Keratinocyte (primary cell): Measurements from ENCODE around the gene RBM4B. TPM values are rescaled to one million over a fixed set of nuclear protein-coding genes. Genes with fewer than 3 reads are reported as not detected.

Source experiments
- DNase-seq: peaks from one replicate; pipeline ENCODE4 v3.0.0-alpha.2; 2011; ENCODE audit warnings: low read depth, missing footprints, low spot score
- FAIRE-seq: peaks from 2 replicates; lab custom pipeline; 2011; peaks lifted over from hg19 to GRCh38; lab: Jason Lieb, UNC
- H2AFZ ChIP-seq: 2 replicates; pipeline ENCODE4 v1.6.0; 2012; ENCODE audit warnings: low read length, control low read depth, inconsistent platforms; ENCODE audit not compliant: control insufficient read depth
- H3K27ac ChIP-seq: 2 replicates; pipeline ENCODE4 v1.5.1; 2011; ENCODE audit warnings: low read length; ENCODE audit not compliant: control insufficient read depth, insufficient read depth
- H3K27me3 ChIP-seq: 3 replicates; pipeline ENCODE4 v1.6.0; 2011; ENCODE audit warnings: low read length; ENCODE audit not compliant: control insufficient read depth, insufficient read depth; ENCODE audit errors: extremely low read depth
- H3K36me3 ChIP-seq, 2 experiments: 2 replicates in 1 of 2; 3 replicates in 1 of 2; pipeline ENCODE4 v1.5.1; 2011; ENCODE audit warnings: low read length in 2 of 2, mild to moderate bottlenecking in 1 of 2; ENCODE audit not compliant: control insufficient read depth in 2 of 2, insufficient read depth in 2 of 2; ENCODE audit errors: extremely low read depth in 1 of 2
- H3K4me1 ChIP-seq: 3 replicates; pipeline ENCODE4 v1.5.1; 2011; ENCODE audit warnings: low read length; ENCODE audit not compliant: control insufficient read depth, insufficient read depth; ENCODE audit errors: extremely low read depth
- H3K4me2 ChIP-seq: 3 replicates; pipeline ENCODE4 v1.6.0; 2011; ENCODE audit warnings: low read depth, low read length; ENCODE audit not compliant: control insufficient read depth, insufficient read depth; ENCODE audit errors: extremely low read depth
- H3K4me3 ChIP-seq, 3 experiments: fragments of 200-600 bp in 1 of 3; sonication (generic) in 1 of 3; 2 replicates in 2 of 3; 3 replicates in 1 of 3; pipeline ENCODE4 v1.5.1; 2011 to 2016; ENCODE audit warnings: low read length in 3 of 3, mild to moderate bottlenecking in 3 of 3, control low read depth in 2 of 3, inconsistent platforms in 1 of 3, low read depth in 1 of 3, mixed read lengths in 1 of 3, mixed run types in 1 of 3, moderate library complexity in 1 of 3; ENCODE audit not compliant: control insufficient read depth in 2 of 3, insufficient read depth in 2 of 3; ENCODE audit errors: extremely low read depth in 1 of 3
- H3K79me2 ChIP-seq: 2 replicates; pipeline ENCODE4 v1.6.0; 2012; ENCODE audit warnings: low read length; ENCODE audit not compliant: control insufficient read depth, insufficient read depth
- H3K9ac ChIP-seq: 3 replicates; pipeline ENCODE4 v1.6.0; 2011; ENCODE audit warnings: low read length; ENCODE audit not compliant: control insufficient read depth, insufficient read depth; ENCODE audit errors: extremely low read depth
- H3K9me1 ChIP-seq: 3 replicates; pipeline ENCODE4 v1.6.0; 2011; ENCODE audit warnings: low read length; ENCODE audit not compliant: control insufficient read depth, insufficient read depth; ENCODE audit errors: extremely low read depth
- H3K9me3 ChIP-seq: 2 replicates; pipeline ENCODE4 v1.5.1; 2012; ENCODE audit warnings: low read depth, low read length; ENCODE audit not compliant: control insufficient read depth
- H4K20me1 ChIP-seq: 3 replicates; pipeline ENCODE4 v1.6.0; 2011; ENCODE audit warnings: low read length; ENCODE audit not compliant: control insufficient read depth, insufficient read depth; ENCODE audit errors: extremely low read depth
- EZH2 ChIP-seq: IDR thresholded peaks from one replicate; pipeline ENCODE4 v1.6.1; 2012; ENCODE audit warnings: inconsistent platforms, mild to moderate bottlenecking, low read length, moderate library complexity
- dilution Hi-C: fragments of 300-500 bp; cut with MboI; formaldehyde crosslinking; loops from one replicate; pipeline ENCODE4 v1.7.0; 2020; ENCODE audit warnings: low sequenced_read_pairs; ENCODE audit not compliant: extremely low pct_ligation_motif_present
- polyA plus RNA-seq, 5 experiments: library from polyadenylated mRNA; depleted of rRNA in 3 of 5; stranded (reverse) in 3 of 5; stranded (forward) in 1 of 5; unstranded in 1 of 5; fragments of >200 nt; gene quantifications; 1 replicate in 1 of 5; 2 replicates in 3 of 5; 3 replicates in 1 of 5; pipeline versions ENCODE4 v1.2.1 to v1.2.3, GENCODE V29; 2011 to 2012; ENCODE audit warnings: missing spikeins in 2 of 5, low read depth in 1 of 5, low replicate concordance in 1 of 5
- TF ChIP-seq, protein P1 (sequence below), 3 experiments: IDR thresholded peaks in 1 of 3; conservative IDR thresholded peaks in 1 of 3; optimal IDR thresholded peaks in 1 of 3; 2 replicates in 2 of 3; 3 replicates in 1 of 3; pipeline versions ENCODE3 to v1.5.1; 2011; ENCODE audit warnings: low read length in 3 of 3, mild to moderate bottlenecking in 3 of 3, moderate library complexity in 2 of 3, control low read depth in 1 of 3, inconsistent platforms in 1 of 3; ENCODE audit not compliant: insufficient read depth in 2 of 3; ENCODE audit errors: extremely low read depth in 1 of 3

Gene RBM4B
- polyA plus RNA-seq, 1 donor (not counting 4 experiments of a cell fraction or from before 2014, with no cell fraction given): 20.9 TPM

DNA sequence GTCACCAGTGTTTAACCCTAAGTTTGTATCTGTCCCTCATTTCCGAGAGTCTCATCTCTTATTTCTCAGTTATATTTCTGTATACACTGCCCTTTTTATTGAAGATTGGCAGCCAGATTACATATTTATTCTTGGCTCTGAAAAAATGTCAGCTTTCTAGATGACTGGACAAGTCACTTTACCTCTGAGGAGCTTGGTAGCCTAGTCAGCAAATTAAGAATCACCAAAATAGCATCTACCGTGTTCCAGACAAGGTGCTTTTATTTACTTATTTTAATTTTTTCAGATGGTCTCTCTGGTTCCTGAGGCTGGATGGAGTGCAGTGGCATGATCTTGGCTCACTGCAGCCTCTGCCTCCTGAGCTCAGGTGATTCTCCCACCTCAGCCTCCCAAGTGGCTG lies 44.7 kb downstream of the RBM4B start:
- no peaks in the 10 kb centered on the region for H3K9me1 ChIP-seq
- no peaks in the 10 kb centered on the region for H3K9me3 ChIP-seq
- DNase-seq (no peak), FAIRE-seq (no peak)
- dilution Hi-C loops: no loop called here
- no peak overlapping the region for H2AFZ ChIP-seq
- H3K27ac ChIP-seq: no peak overlapping the region
- no peaks in the 10 kb centered on the region for H3K27me3 ChIP-seq
- peaks cover 20 to 22% of the 10 kb centered on the region in 2 experiments for H3K36me3 ChIP-seq
- peaks cover 93% of the 10 kb centered on the region for H3K79me2 ChIP-seq
- H3K9ac ChIP-seq: no peak overlapping the region
- no peak overlapping the region for H3K4me2 ChIP-seq
- no peak for TF ChIP-seq EZH2
- TF ChIP-seq, protein P1, sequence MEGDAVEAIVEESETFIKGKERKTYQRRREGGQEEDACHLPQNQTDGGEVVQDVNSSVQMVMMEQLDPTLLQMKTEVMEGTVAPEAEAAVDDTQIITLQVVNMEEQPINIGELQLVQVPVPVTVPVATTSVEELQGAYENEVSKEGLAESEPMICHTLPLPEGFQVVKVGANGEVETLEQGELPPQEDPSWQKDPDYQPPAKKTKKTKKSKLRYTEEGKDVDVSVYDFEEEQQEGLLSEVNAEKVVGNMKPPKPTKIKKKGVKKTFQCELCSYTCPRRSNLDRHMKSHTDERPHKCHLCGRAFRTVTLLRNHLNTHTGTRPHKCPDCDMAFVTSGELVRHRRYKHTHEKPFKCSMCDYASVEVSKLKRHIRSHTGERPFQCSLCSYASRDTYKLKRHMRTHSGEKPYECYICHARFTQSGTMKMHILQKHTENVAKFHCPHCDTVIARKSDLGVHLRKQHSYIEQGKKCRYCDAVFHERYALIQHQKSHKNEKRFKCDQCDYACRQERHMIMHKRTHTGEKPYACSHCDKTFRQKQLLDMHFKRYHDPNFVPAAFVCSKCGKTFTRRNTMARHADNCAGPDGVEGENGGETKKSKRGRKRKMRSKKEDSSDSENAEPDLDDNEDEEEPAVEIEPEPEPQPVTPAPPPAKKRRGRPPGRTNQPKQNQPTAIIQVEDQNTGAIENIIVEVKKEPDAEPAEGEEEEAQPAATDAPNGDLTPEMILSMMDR (optimal IDR thresholded peaks at IDR 0.05 in 1 of 3, IDR thresholded peaks at IDR 0.05 in 1 of 3, conservative IDR thresholded peaks at IDR 0.05 in 1 of 3; ENCODE audit: extremely low read depth in 1 of 3, insufficient read depth in 2 of 3, low read length in 3 of 3): no peak
- H3K4me1 ChIP-seq: peaks cover 12% of the 10 kb centered on the region
- H3K4me3 ChIP-seq: no peak overlapping the region
- peaks cover 2% of the 10 kb centered on the region for H4K20me1 ChIP-seq

DNA sequence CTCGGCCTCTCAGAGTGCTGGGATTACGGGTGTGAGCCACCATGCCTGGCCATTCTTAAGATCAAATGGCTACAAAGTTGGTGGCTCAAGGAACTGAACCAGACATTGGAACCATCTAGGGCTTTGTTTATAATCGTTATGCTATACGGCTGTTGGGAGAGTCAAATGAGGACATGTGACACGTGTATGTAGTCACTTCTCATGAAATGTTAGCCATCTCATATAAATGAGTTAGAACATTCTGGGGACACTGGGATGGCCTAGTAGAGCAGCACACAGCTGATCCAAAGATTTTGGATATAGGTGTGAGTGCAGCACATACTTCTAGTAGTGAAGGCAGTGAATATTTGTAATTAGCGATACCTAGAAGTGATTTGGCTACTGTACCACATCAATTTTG lies 45.8 kb downstream of the RBM4B start:
- no peaks in the 10 kb centered on the region for H3K9me3 ChIP-seq
- FAIRE-seq (no peak), DNase-seq (no peak)
- dilution Hi-C loops: no loop called here
- peaks cover 7% of the 10 kb centered on the region for H3K4me1 ChIP-seq
- no peak overlapping the region for H3K9ac ChIP-seq
- H2AFZ ChIP-seq: no peak overlapping the region
- H3K4me2 ChIP-seq: no peak overlapping the region
- H3K4me3 ChIP-seq: no peak overlapping the region
- TF ChIP-seq, protein P1 (optimal IDR thresholded peaks at IDR 0.05 in 1 of 3, IDR thresholded peaks at IDR 0.05 in 1 of 3, conservative IDR thresholded peaks at IDR 0.05 in 1 of 3; ENCODE audit: extremely low read depth in 1 of 3, insufficient read depth in 2 of 3, low read length in 3 of 3): no peak
- no peak for TF ChIP-seq EZH2
- H3K27ac ChIP-seq: no peak overlapping the region
- H3K9me1 ChIP-seq: no peaks in the 10 kb centered on the region
- H4K20me1 ChIP-seq: peaks cover 8% of the 10 kb centered on the region
- peaks cover 93% of the 10 kb centered on the region for H3K79me2 ChIP-seq
- no peaks in the 10 kb centered on the region for H3K27me3 ChIP-seq
- peaks cover 31% of the 10 kb centered on the region in 2 experiments for H3K36me3 ChIP-seq
